GM12878 (cell line): ENCODE results near the gene BRD2. TPM values are rescaled to one million over a fixed set of nuclear protein-coding genes. Genes with fewer than 3 reads are reported as not detected.
A peak's percentile ranks its signal among the peaks of the same experiment; 100 is the strongest.

Experiments
- CBX5 ChIP-seq: sonication (generic); IDR thresholded peaks from 2 replicates; pipeline ENCODE4 v1.6.1; 2016; ENCODE audit warnings: low read depth, moderate library complexity, mild to moderate bottlenecking, inconsistent platforms
- CHD4 ChIP-seq: fragments of 200-600 bp; sonication (generic); IDR thresholded peaks from 2 replicates; pipeline ENCODE4 v1.6.1; 2016; ENCODE audit warnings: mild to moderate bottlenecking
- CREM ChIP-seq: IDR thresholded peaks from 2 replicates; pipeline ENCODE4 v1.6.1; 2014; ENCODE audit warnings: antibody characterized with exemption, low read depth
- EED ChIP-seq: sonication (generic); IDR thresholded peaks from 2 replicates; pipeline ENCODE4 v1.6.1; 2016; ENCODE audit warnings: antibody characterized with exemption, low read depth
- HDGF ChIP-seq: fragments of 450-650 bp; IDR thresholded peaks from 2 replicates; pipeline ENCODE4 v1.6.1; 2016; ENCODE audit warnings: antibody characterized with exemption
- IKZF2 ChIP-seq, 2 experiments: fragments of 450-650 bp; IDR thresholded peaks; 2 replicates each; pipeline ENCODE4 v1.6.1; 2017; ENCODE audit warnings: mild to moderate bottlenecking in 2 of 2, moderate library complexity in 2 of 2
- IRF3 ChIP-seq: fragments of 450-650 bp; IDR thresholded peaks from 2 replicates; pipeline ENCODE4 v1.6.1; 2014; ENCODE audit warnings: mild to moderate bottlenecking
- MXI1 ChIP-seq: fragments of 150-350 bp; IDR thresholded peaks from 2 replicates; pipeline ENCODE4 v1.6.1; 2011; ENCODE audit warnings: low read depth, mild to moderate bottlenecking, inconsistent platforms, low read length, improper control_type of control experiment
- NRF1 ChIP-seq: conservative IDR thresholded peaks from 2 replicates; pipeline ENCODE4 v1.6.1; 2011; ENCODE audit warnings: mild to moderate bottlenecking, low read depth, low read length, improper control_type of control experiment
- POLR2A ChIP-seq: IDR thresholded peaks from 2 replicates; pipeline ENCODE4 v1.6.1; 2011; ENCODE audit warnings: low read depth, mild to moderate bottlenecking, low read length
- POU2F2 ChIP-seq: IDR thresholded peaks from 3 replicates; pipeline ENCODE4 v1.6.1; 2011; ENCODE audit warnings: low read depth, mild to moderate bottlenecking, low read length, borderline replicate concordance
- RELB ChIP-seq: fragments of 450-650 bp; IDR thresholded peaks from 2 replicates; pipeline ENCODE4 v1.6.1; 2017; ENCODE audit warnings: low read depth, mild to moderate bottlenecking, moderate library complexity
- RUNX3 ChIP-seq: IDR thresholded peaks from 2 replicates; pipeline ENCODE4 v1.6.1; 2012; ENCODE audit warnings: low read length, inconsistent platforms
- SP1 ChIP-seq: IDR thresholded peaks from one replicate; pipeline ENCODE4 v1.6.1; 2011; ENCODE audit warnings: low read depth, low read length
- STAT1 ChIP-seq: fragments of 450-650 bp; conservative IDR thresholded peaks from 2 replicates; pipeline ENCODE4 v1.6.1; 2014; ENCODE audit warnings: antibody characterized with exemption, mild to moderate bottlenecking
- TCF3 ChIP-seq: IDR thresholded peaks from 2 replicates; pipeline ENCODE4 v1.6.1; 2012; ENCODE audit warnings: low read depth, mild to moderate bottlenecking, low read length, borderline replicate concordance; ENCODE audit not compliant: insufficient read depth
- ZBTB4 ChIP-seq: fragments of 450-650 bp; formaldehyde crosslinking; IDR thresholded peaks from 2 replicates; pipeline ENCODE4 v1.4.0; 2022; ENCODE audit warnings: mild to moderate bottlenecking, moderate library complexity
- polyA plus RNA-seq, 11 experiments: library from polyadenylated mRNA; depleted of rRNA in 4 of 11; unstranded in 6 of 11; stranded (reverse) in 5 of 11; fragments of >200 nt; fragmentation: Nextera tagmentation in 4 of 11; fragmentation: Illumina TruSeq in 1 of 11; extraction: Ambion mirVana in 4 of 11; extraction: Trizol in 1 of 11; gene quantifications; 1 replicate in 1 of 11; 2 replicates in 10 of 11; pipeline versions ENCODE4 v1.2.1 to v1.2.3, GENCODE V29; 2011 to 2016; ENCODE audit warnings: inconsistent platforms in 2 of 11, missing spikeins in 2 of 11, low read depth in 1 of 11
- total RNA-seq, 4 experiments: library from RNA; depleted of rRNA in 3 of 4; stranded (reverse); fragments of >200 nt in 3 of 4; fragmentation: Illumina TruSeq in 1 of 4; extraction: Trizol in 1 of 4; gene quantifications; 2 replicates each; pipeline versions ENCODE4 v1.2.1 to v1.2.3, GENCODE V29; 2013 to 2021

The BRD2 gene
- total and polyA plus RNA-seq, 10 of the 15 experiments (the other 5 are each of a cell fraction or from before 2014, with no cell fraction given), result 32.2 to 239 (median 139) TPM

- TF ChIP-seq EED (peak; percentile 55), CBX5 (no peak), CHD4 (no peak), IRF3 (no peak), POU2F2 (peak; percentile 74; the same call in 2 of the 3 replicates), CREM (peak; percentile 92), POLR2A (peak; percentile 93), NRF1 (no peak), RUNX3 (peak; percentile 64), RELB (peak; percentile 56; the same call in 1 of the 2 replicates), IKZF2 (IDR thresholded peaks at IDR 0.05) (peak; percentile 81 to 86), STAT1 (0 out of 2 replicates have a peak, but pooled peaks have one; percentile 23), TCF3 (0 out of 2 replicates have a peak, but pooled peaks have one; percentile 9), SP1 (no peak), MXI1 (peak; percentile 80), HDGF (peak; percentile 63; the same call in 1 of the 2 replicates), ZBTB4 (CRISPR knock-in tag) (no peak)
Measured at GRCh38 chr6:33008944-33009861, 40.8 kb downstream of the BRD2 start, which contains the start of gene HLA-DOA (continued).
